Progenitor cell of endocrine pancreas (in vitro differentiated cells): ENCODE measurements around the gene BTBD2. TPM values are rescaled to one million over a fixed set of nuclear protein-coding genes. Genes with fewer than 3 reads are reported as not detected.

Source experiments
- DNase-seq: peaks from one replicate; pipeline ENCODE4 v3.0.0; 2021; ENCODE audit warnings: low spot score; ENCODE audit not compliant: unreplicated experiment
- H3K27ac Mint-ChIP-seq: 2 replicates; pipeline ENCODE4 v1.8.0; 2021; ENCODE audit warnings: mild to moderate bottlenecking, moderate library complexity, mixed read lengths
- H3K27me3 Mint-ChIP-seq: 2 replicates; pipeline ENCODE4 v1.8.0; 2021; ENCODE audit warnings: mixed read lengths
- H3K36me3 Mint-ChIP-seq: 2 replicates; pipeline ENCODE4 v1.8.0; 2022; ENCODE audit warnings: mixed read lengths; ENCODE audit not compliant: insufficient read depth
- H3K4me1 Mint-ChIP-seq: 2 replicates; pipeline ENCODE4 v1.8.0; 2021; ENCODE audit warnings: low read depth, mixed read lengths
- H3K4me3 Mint-ChIP-seq: 2 replicates; pipeline ENCODE4 v1.8.0; 2021; ENCODE audit warnings: low read depth, mild to moderate bottlenecking, moderate library complexity, mixed read lengths
- H3K9me3 Mint-ChIP-seq: 2 replicates; pipeline ENCODE4 v1.8.0; 2021; ENCODE audit warnings: low read depth, mixed read lengths
- total RNA-seq: library from RNA; stranded (reverse); gene quantifications from 2 replicates; pipeline ENCODE4 v1.2.1, GENCODE V29; 2021
- TF ChIP-seq, protein P1 (sequence below): fragments of 200-600 bp; sonication (generic); IDR thresholded peaks from one replicate; pipeline ENCODE4 v1.5.0; 2021; ENCODE audit warnings: antibody characterized with exemption, mild to moderate bottlenecking; ENCODE audit not compliant: unreplicated experiment

Gene BTBD2
- total RNA-seq, 1 donor from 2014 or later, result 125 TPM

DNA sequence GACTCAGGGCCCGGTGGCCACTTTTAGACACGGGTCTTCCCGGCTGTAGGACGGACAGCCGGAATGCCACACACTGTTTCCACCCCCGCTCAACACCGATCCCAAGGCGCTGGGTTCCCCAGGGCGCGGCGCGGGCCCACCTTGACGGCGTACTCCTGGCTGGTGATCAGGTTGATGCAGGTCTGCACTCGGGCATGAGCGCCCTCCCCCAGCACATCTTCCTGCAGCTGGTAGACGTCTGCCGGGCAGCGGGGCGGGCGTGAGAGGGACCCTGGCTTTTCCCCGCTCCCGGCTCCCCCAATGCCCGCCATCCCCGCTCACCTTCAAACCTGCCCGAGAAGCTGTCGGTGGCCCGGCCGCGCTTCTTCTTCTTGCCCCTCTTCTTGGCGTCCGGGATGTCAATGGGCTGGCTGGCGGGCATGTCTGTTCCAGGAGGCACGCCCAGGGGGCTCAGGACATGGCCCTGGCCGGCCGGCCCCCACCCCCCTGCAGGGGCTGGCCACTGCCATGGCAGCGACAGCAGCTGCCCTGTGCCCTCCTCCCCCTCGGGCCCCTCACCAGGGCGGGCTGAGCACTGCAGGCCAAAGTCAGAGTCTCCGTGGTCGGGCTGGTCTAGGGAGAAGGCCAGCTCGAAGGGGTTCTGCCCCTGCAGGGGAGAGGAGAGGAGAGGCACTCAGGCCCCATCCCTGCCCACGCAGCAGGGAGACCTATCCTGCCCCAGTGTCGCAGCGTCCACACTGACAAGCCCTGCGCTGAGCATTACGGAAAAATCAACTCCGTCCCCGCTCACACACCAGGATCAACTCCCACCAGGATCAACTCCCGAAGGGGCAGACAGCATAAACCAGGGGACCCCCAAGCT is 30.8 kb upstream of the BTBD2 start:
- no peak overlapping the region for H3K27ac Mint-ChIP-seq
- H3K4me3 Mint-ChIP-seq, result no peak overlapping the region
- no peaks in the 10 kb centered on the region for H3K27me3 Mint-ChIP-seq
- DNase-seq, result no peak
- H3K4me1 Mint-ChIP-seq, result peaks cover 7% of the 10 kb centered on the region
- TF ChIP-seq, protein P1, sequence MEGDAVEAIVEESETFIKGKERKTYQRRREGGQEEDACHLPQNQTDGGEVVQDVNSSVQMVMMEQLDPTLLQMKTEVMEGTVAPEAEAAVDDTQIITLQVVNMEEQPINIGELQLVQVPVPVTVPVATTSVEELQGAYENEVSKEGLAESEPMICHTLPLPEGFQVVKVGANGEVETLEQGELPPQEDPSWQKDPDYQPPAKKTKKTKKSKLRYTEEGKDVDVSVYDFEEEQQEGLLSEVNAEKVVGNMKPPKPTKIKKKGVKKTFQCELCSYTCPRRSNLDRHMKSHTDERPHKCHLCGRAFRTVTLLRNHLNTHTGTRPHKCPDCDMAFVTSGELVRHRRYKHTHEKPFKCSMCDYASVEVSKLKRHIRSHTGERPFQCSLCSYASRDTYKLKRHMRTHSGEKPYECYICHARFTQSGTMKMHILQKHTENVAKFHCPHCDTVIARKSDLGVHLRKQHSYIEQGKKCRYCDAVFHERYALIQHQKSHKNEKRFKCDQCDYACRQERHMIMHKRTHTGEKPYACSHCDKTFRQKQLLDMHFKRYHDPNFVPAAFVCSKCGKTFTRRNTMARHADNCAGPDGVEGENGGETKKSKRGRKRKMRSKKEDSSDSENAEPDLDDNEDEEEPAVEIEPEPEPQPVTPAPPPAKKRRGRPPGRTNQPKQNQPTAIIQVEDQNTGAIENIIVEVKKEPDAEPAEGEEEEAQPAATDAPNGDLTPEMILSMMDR, result no peak
- H3K36me3 Mint-ChIP-seq, result peaks cover 6% of the 10 kb centered on the region
- no peaks in the 10 kb centered on the region for H3K9me3 Mint-ChIP-seq

DNA sequence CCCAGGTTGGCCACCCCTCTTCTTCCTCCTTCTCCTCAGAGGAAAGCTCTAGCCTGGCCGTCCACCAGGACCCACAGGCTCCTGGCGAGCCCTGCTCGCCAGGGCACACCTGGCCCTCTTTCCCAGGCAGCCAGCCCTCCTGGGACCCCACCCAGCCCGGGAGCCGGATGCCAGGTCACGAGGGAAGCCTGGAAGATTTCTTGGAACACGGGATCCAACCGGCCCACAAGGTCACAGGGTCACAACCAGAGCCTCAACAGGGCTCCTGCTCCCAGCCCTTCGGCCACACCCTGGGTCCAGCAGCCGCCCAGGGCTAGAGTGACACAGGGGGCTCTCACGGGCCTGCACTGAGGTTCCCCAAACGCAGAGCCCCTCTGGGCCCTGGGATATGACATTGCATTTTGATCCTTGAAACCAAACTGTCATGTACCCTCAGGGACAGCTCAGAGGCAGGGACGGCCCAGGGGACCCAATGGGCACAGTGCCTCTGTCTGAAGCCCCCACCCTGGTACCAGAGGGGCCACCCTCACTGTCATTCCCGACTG is 30.1 kb upstream of the BTBD2 start:
- Mint-ChIP-seq H3K4me3 (no peak overlapping the region), H3K4me1 (peaks cover 7% of the 10 kb centered on the region), H3K36me3 (peaks cover 7% of the 10 kb centered on the region), H3K27ac (no peak overlapping the region), H3K9me3 (no peaks in the 10 kb centered on the region), H3K27me3 (no peaks in the 10 kb centered on the region)
- TF ChIP-seq, protein P1, result no peak
- no peak for DNase-seq

DNA sequence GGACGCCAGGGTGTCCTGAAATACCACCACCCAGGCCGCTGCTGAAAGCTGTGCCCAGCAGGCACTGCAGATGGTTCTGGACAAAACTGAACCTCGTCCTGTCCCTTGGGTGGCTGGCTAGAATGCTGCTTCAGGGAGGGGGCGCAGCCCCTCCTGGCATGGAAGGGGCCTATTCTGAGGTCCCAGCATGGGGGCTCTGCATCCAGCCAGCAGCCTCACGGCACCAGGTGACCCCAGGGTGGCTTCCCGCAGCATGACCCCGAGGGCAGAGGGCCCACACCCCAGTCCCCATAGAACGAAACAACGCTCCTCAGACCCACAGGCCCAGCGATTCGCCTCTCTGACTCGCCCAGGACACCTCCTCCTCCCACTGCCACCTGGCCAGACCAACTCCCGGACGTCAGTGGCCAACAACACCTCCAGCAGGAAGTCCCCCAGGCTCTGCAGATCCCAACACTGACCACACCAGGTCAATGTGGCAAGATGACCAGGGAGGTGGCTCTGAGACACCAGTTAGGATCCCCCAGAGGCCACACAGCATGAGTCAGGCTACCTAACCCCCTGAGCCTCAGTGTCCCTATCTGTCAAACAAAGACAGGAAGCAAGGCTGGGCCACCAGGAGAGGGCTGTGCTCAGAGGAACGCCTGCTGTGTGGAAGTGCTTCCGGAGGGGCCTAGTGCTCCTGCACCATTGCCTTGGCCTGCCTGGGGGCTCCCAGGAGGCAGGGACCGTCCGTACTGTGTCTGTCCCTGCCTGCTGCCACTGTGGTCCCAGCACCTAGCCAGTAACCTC is 29.4 kb upstream of the BTBD2 start:
- Mint-ChIP-seq H3K36me3 (peaks cover 7% of the 10 kb centered on the region), H3K9me3 (no peaks in the 10 kb centered on the region), H3K27me3 (no peaks in the 10 kb centered on the region), H3K4me1 (peaks cover 7% of the 10 kb centered on the region), H3K27ac (no peak overlapping the region), H3K4me3 (no peak overlapping the region)
- TF ChIP-seq, protein P1, result no peak
- DNase-seq, result no peak

DNA sequence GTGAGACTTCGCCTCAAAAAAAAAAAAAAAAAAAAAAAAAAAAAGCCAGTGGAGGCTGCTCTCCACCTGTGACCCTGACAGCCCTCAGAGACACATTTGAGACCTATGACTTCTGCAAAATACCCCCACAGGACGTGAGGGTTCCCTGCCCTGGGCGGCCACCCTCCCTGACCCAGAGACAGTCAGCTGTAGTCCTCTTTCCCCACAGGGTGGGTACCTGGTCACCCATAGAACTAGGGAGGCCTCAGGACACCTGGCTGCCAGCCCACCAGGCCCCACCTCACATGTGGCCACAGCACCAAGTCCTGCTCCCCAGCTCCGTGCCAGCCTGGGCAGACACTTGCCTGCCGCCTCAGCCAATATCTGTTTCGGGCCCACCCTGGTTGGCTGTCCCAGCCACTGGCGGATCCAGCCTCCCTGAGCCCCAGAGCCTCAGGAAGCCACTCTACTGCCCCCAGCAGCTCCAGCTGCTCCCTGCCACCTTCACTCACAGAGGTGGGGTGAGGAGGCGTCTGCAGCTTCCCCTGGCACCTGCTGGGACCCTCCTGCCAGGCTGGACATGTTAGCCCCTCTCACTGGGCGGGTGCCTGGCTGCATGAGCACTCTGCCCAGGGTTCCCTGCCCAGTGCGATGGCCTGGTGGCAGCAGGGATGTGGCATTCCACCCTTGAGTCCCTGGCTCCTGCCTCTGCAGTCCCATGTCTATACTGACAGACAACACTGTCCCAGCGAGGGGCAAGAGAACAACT is 28.6 kb upstream of the BTBD2 start:
- no peaks in the 10 kb centered on the region for H3K27me3 Mint-ChIP-seq
- TF ChIP-seq, protein P1, result no peak
- peaks cover 9% of the 10 kb centered on the region for H3K36me3 Mint-ChIP-seq
- no peak for DNase-seq
- H3K4me3 Mint-ChIP-seq, result no peak overlapping the region
- no peak overlapping the region for H3K27ac Mint-ChIP-seq
- peaks cover 4% of the 10 kb centered on the region for H3K4me1 Mint-ChIP-seq
- H3K9me3 Mint-ChIP-seq, result no peaks in the 10 kb centered on the region

DNA sequence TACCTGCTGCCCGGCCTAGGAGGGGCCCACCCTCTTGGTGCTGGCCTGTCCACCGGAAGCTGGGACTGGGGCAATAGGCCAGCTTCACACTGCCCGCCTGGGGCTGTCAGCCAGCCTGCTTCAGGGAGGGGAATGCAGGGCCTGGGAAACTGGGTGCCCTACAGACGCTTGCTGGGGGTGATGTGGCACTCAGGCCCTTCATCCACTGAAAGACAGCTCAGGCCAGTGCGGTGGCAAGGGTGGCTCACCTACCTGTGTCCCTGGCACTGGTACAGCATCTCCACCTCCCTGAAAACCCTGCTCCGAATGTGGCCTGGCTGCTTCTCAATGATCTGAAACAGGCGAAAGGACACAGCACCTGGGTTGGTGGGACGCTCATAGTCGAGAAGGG is 27.7 kb upstream of the BTBD2 start:
- Mint-ChIP-seq H3K36me3 (peaks cover 9% of the 10 kb centered on the region), H3K27ac (peak overlapping the region; percentile 89), H3K9me3 (no peaks in the 10 kb centered on the region), H3K27me3 (no peaks in the 10 kb centered on the region), H3K4me3 (no peak overlapping the region), H3K4me1 (peaks cover 2% of the 10 kb centered on the region)
- TF ChIP-seq, protein P1, result no peak
- no peak for DNase-seq
